Heart right ventricle (tissue), 16 donors: ENCODE results near the gene WHRN. TPM values are rescaled to one million over a fixed set of nuclear protein-coding genes. Genes with fewer than 3 reads are reported as not detected.

Experiments used
- ATAC-seq, 8 donors: fragments of 200-7000 bp; cut with Tn5 transposase; one replicate each; pipeline ENCODE4 v1.9.1; 2020; ENCODE audit warnings: mild to moderate bottlenecking in 8 of 8, moderate library complexity in 8 of 8, moderate number of reproducible peaks in 1 of 8
- DNase-seq, 2 donors: peaks; one replicate each; pipeline ENCODE4 v3.0.0-alpha.2; 2020
- H3K27ac ChIP-seq, 10 donors: fragments of 200-600 bp; sonication (generic) in 2 of 10; one replicate each; pipeline versions ENCODE4 v1.5.0 to v1.8.0; 2020 to 2022; ENCODE audit warnings: mild to moderate bottlenecking in 3 of 10
- H3K27me3 ChIP-seq, 7 donors: fragments of 200-600 bp; one replicate each; pipeline ENCODE4 v1.8.0; 2021 to 2022; ENCODE audit warnings: mild to moderate bottlenecking in 2 of 7
- H3K36me3 ChIP-seq, 9 donors: fragments of 200-600 bp; sonication (generic) in 1 of 9; one replicate each; pipeline versions ENCODE4 v1.5.0 to v1.8.0; 2020 to 2022; ENCODE audit warnings: mild to moderate bottlenecking in 2 of 9
- H3K4me1 ChIP-seq, 9 donors: fragments of 200-600 bp; sonication (generic) in 1 of 9; one replicate each; pipeline versions ENCODE4 v1.5.0 to v1.8.0; 2020 to 2022; ENCODE audit warnings: mild to moderate bottlenecking in 4 of 9
- H3K4me3 ChIP-seq, 10 donors: fragments of 200-600 bp; sonication (generic) in 2 of 10; one replicate each; pipeline versions ENCODE4 v1.5.0 to v1.8.0; 2020 to 2022; ENCODE audit warnings: mild to moderate bottlenecking in 7 of 10, moderate library complexity in 2 of 10
- H3K9me3 ChIP-seq, 11 donors: fragments of 200-600 bp in 10 of 11; sonication (generic) in 2 of 11; one replicate each; pipeline versions ENCODE4 v1.5.0 to v1.8.0; 2013 to 2022; ENCODE audit warnings: mild to moderate bottlenecking in 2 of 11, control low read depth in 1 of 11, moderate library complexity in 1 of 11
- WGBS, 2 donors: extraction: QIAGEN DNeasy Blood & Tissue Kit; methylation state at CpG; one replicate each; pipeline ENCODE4 v1.1.7; 2013; ENCODE audit warnings: inconsistent platforms in 1 of 2; 5-methylcytosine and 5-hydroxymethylcytosine counted together
- intact Hi-C, 10 donors: fragments of 100-400 bp; cut with DNase I; formaldehyde crosslinking; loops; one replicate each; pipeline versions ENCODE4 v1.11.1 to v1.14.2; 2022
- polyA plus RNA-seq, 2 donors: library from polyadenylated mRNA; stranded (reverse); fragments of 200-250 nt; gene quantifications; one replicate each; pipeline ENCODE4 v1.2.3, GENCODE V29; 2013
- total RNA-seq, 10 donors: library from RNA; stranded (reverse); fragmentation: NEBNext Ultra II Directional in 3 of 10; extraction: Animal tissue kit (Norgen Biotek cat#: 25700) in 3 of 10; gene quantifications; one replicate each; pipeline versions ENCODE4 v1.2.1 to v1.2.4, GENCODE V29; 2021 to 2023
- TF ChIP-seq, protein P1 (sequence below), 9 donors: fragments of 200-600 bp; sonication (generic) in 2 of 9; IDR thresholded peaks; one replicate each; pipeline versions ENCODE4 v1.5.0 to v1.8.0; 2021 to 2022; ENCODE audit warnings: antibody characterized with exemption in 9 of 9, mild to moderate bottlenecking in 5 of 9, moderate library complexity in 1 of 9
- donor health status: Arrhythmogenic right ventricular cardiomyopathy.
- donor health status: ischemic (EF 13 %, LVEDD 7.1; RV severe dilation, severe dysfunction).
- donor health status: healthy with polysubstance abuse.
- donor health status: DM: no; HTN: yes; CAD: no.
- donor health status: DM: no; HTN: no; CAD: no.
- donor health status: ischemic (EF 25% LVEDD 6.9; RV normal size, moderate dysfunction).
- donor health status: ischemic (EF 25% LVEDD 5.7; RV mildly dilated, moderate dysfunction).
- donor health status: healthy.
- donor health status: DM: yes; HTN: yes; CAD: no.
- donor health status: Ischemic cardiomyopathy.
- donor health status: ischemic (EF 35%, LVEDD 5.7; RV mildly dilated, moderate dysfunction).
- donor health status: nonischemic (EF 11% LVEDD 7.7; RV severe dilation, severe dysfunction).
- donor health status: DM: yes; HTN: yes; CAD: no.
- donor health status: PGD.
- donor health status: ischemic (EF 29% LVEDD 5.4; RV normal size, mild dysfunction).
- donor health status: nonischemic (EF 23%, LVEDD 6.1; RV moderate dilation, normal function).

The WHRN gene
- total and polyA plus RNA-seq, 12 donors = 0.13 to 1.3 (median 0.58) TPM; not detected in 1

DNA sequence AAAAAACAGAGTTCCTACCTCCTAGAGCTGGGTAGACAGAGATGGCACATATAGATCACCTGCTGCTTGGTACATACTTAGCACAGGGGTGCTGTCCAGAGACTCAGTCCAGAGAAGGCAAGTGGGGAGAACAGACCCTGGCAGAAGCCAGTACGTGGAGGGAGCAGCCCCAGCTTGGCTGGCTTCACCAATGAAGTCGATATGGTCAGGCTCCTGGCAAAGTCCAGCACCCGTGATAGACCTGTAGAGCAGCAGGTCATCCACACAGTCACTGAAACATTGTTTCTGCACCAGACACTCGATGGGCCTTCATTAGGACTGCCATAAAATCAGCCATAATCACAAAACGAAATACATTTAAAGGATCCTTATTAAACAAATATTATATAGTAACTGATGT lies 45.8 kb downstream of the WHRN start:
- TF ChIP-seq, protein P1, sequence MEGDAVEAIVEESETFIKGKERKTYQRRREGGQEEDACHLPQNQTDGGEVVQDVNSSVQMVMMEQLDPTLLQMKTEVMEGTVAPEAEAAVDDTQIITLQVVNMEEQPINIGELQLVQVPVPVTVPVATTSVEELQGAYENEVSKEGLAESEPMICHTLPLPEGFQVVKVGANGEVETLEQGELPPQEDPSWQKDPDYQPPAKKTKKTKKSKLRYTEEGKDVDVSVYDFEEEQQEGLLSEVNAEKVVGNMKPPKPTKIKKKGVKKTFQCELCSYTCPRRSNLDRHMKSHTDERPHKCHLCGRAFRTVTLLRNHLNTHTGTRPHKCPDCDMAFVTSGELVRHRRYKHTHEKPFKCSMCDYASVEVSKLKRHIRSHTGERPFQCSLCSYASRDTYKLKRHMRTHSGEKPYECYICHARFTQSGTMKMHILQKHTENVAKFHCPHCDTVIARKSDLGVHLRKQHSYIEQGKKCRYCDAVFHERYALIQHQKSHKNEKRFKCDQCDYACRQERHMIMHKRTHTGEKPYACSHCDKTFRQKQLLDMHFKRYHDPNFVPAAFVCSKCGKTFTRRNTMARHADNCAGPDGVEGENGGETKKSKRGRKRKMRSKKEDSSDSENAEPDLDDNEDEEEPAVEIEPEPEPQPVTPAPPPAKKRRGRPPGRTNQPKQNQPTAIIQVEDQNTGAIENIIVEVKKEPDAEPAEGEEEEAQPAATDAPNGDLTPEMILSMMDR (IDR thresholded peaks at IDR 0.05) = no peak
- Histone ChIP-seq H3K9me3 (peaks cover 0 to 10% (median 0%) of the 10 kb centered on the region in 11 donors), H3K4me1 (no peaks in the 10 kb centered on the region), H3K4me3 (no peak overlapping the region), H3K36me3 (no peaks in the 10 kb centered on the region), H3K27ac (no peak overlapping the region), H3K27me3 (peaks cover 0 to 6% (median 0%) of the 10 kb centered on the region in 7 donors)
- intact Hi-C loops = no loop called here
- WGBS, 2 donors = 61 to 69% methylated on average over 5 of the region's 5 CpGs
- ATAC-seq (no peak), DNase-seq (no peak)

DNA sequence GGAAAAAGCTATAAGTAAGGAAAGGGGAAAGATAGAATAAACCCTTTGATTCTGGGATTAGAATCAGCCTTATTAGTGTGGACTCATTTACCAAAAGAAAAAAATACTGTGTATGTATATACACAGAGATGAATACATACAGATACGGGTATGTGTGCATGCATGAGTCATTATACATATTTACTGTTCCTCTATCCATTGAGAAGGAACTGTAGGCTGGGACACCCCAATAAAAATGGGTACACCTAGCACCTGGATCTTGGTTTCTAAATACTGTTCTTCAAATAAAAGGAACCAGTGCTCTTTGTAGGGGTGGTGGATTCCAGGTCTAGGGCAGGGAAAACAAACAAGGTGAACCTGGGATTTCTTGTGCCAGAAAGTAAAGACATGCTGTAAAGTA lies 48.3 kb downstream of the WHRN start:
- WGBS, 2 donors = 75 to 92% methylated on average over 1 of the region's 1 CpG
- peaks cover 0 to 13% (median 0%) of the 10 kb centered on the region in 11 donors for H3K9me3 ChIP-seq
- ATAC-seq = no peak
- no peak overlapping the region for H3K4me3 ChIP-seq
- H3K4me1 ChIP-seq = peaks cover 0 to 8% (median 0%) of the 10 kb centered on the region in 9 donors
- peaks cover 0 to 6% (median 0%) of the 10 kb centered on the region in 7 donors for H3K27me3 ChIP-seq
- H3K27ac ChIP-seq = no peak overlapping the region
- TF ChIP-seq, protein P1 (IDR thresholded peaks at IDR 0.05) = no peak
- intact Hi-C loops = no loop called here
- no peak for DNase-seq
- no peaks in the 10 kb centered on the region for H3K36me3 ChIP-seq

DNA sequence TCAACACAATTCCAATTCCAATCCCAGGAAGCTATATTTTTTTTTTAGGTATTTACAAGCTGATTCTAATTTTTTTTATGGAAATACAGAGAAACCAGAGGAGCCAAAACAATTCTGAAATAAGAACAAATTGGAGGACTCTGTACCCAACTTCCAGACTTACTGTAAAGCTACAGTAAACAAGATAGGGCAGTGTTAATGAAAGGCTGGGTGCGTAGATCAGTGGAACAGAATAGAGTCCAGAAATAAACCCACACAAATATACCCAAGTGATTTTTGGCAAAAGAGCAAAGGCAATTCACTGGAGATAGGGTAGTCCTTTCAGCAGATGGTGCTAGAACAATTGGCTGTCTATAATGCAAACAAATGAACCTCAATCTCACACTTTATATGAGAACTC lies 50.6 kb downstream of the WHRN start:
- Histone ChIP-seq H3K4me3 (no peak overlapping the region), H3K27ac (no peak overlapping the region), H3K9me3 (peaks cover 0 to 13% (median 0%) of the 10 kb centered on the region in 11 donors), H3K36me3 (no peaks in the 10 kb centered on the region), H3K4me1 (peaks cover 0 to 8% (median 0%) of the 10 kb centered on the region in 9 donors), H3K27me3 (peaks cover 0 to 11% (median 0%) of the 10 kb centered on the region in 7 donors)
- TF ChIP-seq, protein P1 (IDR thresholded peaks at IDR 0.05) = no peak
- ATAC-seq (no peak), DNase-seq (no peak)
- intact Hi-C loops = no loop called here
- WGBS, 2 donors = 0% methylated on average over 1 of the region's 1 CpG

DNA sequence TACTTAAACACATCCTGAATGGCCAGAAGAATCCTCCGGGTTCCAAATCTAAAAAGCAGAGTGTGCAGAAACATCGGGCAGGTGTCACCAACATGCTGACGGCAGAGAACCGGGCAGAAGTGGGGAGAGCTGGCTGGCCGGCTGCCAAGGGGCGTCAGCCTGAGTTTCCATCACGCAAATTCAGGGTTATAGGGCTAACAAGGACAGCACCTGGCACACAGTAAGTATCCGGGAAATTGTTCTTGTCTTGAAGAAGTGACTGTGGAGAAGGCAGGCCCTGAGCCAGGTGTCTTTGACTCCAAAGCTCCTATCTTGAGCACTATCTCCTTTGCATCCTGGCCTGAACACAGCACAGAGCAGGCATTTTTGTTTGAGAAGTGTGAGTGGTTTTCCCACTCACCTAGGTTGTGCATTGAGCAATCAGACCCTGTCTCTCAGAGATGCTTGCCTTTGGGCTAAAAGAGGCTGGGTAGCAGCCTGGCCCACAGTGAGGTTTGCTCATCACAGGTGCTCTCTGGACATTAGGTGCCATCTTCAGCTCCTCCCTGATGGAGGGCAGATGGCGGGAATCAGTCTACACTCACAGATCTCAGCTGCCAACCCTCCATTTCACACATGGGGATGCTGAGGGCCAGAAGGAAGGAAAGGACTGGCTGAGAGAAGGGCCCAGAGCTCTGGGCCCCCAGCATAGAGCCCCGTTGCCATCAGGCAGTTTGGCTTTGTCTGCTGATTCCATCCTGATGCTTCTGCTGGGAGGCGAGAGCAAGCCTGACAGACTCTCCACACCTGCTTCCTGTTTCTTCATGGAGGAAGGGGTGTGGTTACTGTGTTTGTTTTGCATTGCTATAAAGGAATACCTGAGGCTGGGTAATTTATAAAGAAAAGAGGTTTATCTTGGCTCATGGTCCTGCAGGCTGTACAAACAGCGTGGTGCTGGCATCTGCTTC lies 52.8 kb downstream of the WHRN start:
- Histone ChIP-seq H3K27ac (no peak overlapping the region), H3K4me1 (peaks cover 0 to 8% (median 0%) of the 10 kb centered on the region in 9 donors), H3K4me3 (no peak overlapping the region), H3K36me3 (no peaks in the 10 kb centered on the region), H3K27me3 (peaks cover 0 to 14% (median 0%) of the 10 kb centered on the region in 7 donors), H3K9me3 (peaks cover 0 to 13% (median 0%) of the 10 kb centered on the region in 11 donors)
- no peak for ATAC-seq
- DNase-seq = no peak
- intact Hi-C loops = no loop called here
- TF ChIP-seq, protein P1 (IDR thresholded peaks at IDR 0.05) = no peak
- 46 to 49% methylated on average over 12 of the region's 12 CpGs for WGBS, 2 donors
